Uterus (tissue), 2 donors: Measurements from ENCODE around the gene SMARCAD1.

Experiments used
- CTCF ChIP-seq, 4 experiments: fragments of 200-600 bp in 2 of 4; fragments of 450-650 bp in 2 of 4; sonication (generic) in 2 of 4; IDR thresholded peaks; one replicate each; pipeline ENCODE4 v1.5.1; 2016 to 2019; ENCODE audit warnings: antibody characterized with exemption in 4 of 4, mild to moderate bottlenecking in 2 of 4, moderate library complexity in 1 of 4
- POLR2A ChIP-seq, 2 donors: fragments of 450-650 bp; IDR thresholded peaks; one replicate each; pipeline ENCODE4 v1.6.1; 2016; ENCODE audit warnings: antibody characterized with exemption in 2 of 2, mild to moderate bottlenecking in 1 of 2, moderate library complexity in 1 of 2

GRCh38 chr4:94276204-94276603 lies 68.5 kb downstream of the SMARCAD1 start:
- TF ChIP-seq CTCF (IDR thresholded peaks at IDR 0.05) (no peak), POLR2A (IDR thresholded peaks at IDR 0.05) (no peak)
